8988T (cell line): Measurements from ENCODE around the gene AFG3L2.

ENCODE experiments used
- DNase-seq: peaks from one replicate; pipeline ENCODE4 v3.0.0; 2011

AFG3L2 gene

GRCh38 chr18:12299862-12300261 lies 77.2 kb downstream of the AFG3L2 start:
- DNase-seq: no peak

- no peak for DNase-seq
These were observed 80.6 kb downstream of the AFG3L2 start for GRCh38 chr18:12296457-12296856.

- no peak for DNase-seq
These were observed 81.0 kb downstream of the AFG3L2 start for GRCh38 chr18:12296087-12296403.

DNA sequence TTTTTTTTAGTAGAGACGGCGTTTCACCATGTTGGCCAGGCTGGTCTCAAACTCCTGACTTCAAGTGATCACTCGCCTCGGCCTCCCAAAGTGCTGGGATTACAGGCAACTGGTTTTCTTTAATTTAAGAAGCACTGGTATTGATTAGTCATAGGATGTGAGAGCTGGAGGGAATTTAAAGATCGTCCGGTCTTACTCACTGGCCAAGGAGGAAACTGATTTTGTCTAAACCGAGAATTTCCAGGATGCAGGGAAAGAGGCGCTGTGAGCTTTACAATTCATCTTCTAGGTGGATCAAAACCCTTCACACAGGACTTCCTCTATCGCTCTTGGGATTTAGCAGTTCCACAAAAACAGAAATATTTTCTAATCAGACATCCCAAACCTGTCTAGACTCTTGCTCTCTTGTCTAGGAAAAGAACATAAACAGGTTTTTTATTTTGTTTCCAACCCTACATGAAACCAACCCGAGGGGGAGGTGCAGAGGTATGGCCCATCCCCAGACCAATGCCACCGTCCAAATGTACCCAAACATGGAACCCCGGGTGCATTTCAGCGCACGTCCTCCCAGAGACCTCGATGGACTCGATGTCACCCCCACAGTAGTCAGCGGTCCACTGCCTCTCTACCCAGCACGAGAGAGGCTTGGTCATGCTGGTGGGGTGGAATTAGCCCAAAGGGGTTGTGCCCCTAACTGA lies 81.5 kb downstream of the AFG3L2 start:
- no peak for DNase-seq

- no peak for DNase-seq
These were observed 83.2 kb downstream of the AFG3L2 start for GRCh38 chr18:12293831-12294230.

- no peak for DNase-seq
These were observed 85.3 kb downstream of the AFG3L2 start for GRCh38 chr18:12291690-12292089.

DNA sequence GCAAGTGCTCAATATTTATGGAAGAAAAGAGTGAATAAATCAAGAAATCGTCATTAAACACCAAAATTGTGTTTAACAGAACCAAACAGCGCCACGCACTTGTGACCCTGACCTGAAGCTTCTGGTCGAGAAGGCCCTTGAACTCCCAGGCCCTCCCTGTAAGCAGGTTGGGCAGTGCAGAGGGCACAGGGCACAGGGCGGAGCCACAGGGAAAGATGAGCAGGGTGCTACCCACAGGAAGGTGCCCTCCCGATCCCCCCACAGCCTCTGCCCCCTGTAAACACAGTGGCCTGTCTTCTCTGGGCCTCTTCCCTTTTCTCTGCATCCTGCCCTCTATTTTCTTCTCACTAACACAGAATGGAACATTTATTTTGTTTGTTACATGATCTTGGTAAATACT lies 85.9 kb downstream of the AFG3L2 start:
- no peak for DNase-seq

DNA sequence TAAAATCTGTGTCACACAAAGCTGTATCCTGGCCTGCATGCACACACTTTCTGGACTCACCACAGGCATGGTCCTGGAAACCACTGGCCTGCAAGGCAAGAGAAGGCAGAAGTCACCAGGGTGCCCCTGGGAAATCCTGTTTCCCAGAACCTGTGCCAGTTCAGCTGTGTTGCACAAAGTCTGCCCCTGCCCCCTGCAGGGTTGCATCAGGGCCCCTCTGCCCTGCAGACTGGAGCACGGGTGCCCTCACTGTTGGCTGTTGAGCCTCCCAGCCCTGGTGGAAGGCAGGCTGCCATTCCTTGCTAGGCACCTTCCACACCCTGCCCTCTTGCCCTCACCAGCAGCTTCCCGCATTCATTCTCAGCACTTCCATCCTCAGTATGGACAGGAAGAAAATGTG lies 86.9 kb downstream of the AFG3L2 start:
- DNase-seq: no peak

DNA sequence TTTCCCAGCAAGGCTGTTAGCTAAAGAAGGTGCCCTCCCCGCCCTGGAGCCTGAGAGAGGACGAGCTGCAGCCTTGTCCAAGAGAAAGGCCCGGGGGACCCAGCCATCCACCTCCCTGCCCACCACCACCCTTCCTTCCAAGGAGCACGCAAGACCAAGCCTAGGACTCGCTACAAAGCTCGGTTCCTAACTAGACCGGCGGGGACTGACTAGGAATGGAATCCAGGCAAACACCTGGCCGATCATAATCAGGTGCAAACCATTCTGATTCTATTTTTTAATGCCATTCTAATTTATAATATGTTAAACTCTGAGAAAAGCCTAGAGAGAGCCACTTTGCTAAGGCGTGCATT lies 88.6 kb downstream of the AFG3L2 start:
- no peak for DNase-seq

DNA sequence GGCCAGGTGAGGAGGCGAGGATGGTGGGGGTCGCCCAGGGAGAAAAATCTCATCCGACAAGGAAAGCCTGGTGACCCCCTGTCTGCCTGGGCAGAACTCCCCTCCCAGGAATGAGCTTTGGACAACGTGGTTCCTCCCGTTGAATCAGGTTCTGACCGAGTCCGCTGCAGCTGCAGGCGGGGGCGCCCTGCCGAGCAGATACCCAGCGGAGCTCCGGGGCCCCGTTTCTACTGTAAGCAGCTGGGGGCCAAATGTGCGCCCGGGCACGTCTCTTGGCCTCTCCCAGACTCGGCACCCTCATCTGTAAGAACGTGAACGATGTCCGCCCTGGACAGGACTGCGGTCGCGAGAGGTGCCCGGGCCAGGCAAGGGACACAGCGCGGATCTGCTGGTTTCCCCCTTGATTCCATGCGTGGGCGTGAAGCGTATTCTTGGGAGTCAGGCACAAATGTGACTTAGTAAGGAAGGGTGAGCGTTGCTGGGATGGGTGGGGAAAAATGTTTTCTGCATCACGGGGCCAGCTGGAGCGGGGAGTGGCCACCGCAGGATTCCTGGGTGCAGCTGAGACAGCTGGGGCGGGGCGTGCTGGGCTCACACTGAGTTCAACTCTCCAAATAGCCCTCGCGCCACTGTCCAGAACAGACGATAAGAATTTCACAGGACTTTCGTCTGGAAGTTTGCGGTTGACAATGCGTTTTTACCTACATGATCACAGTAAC lies 89.2 kb downstream of the AFG3L2 start:
- peak; percentile 67 for DNase-seq

DNA sequence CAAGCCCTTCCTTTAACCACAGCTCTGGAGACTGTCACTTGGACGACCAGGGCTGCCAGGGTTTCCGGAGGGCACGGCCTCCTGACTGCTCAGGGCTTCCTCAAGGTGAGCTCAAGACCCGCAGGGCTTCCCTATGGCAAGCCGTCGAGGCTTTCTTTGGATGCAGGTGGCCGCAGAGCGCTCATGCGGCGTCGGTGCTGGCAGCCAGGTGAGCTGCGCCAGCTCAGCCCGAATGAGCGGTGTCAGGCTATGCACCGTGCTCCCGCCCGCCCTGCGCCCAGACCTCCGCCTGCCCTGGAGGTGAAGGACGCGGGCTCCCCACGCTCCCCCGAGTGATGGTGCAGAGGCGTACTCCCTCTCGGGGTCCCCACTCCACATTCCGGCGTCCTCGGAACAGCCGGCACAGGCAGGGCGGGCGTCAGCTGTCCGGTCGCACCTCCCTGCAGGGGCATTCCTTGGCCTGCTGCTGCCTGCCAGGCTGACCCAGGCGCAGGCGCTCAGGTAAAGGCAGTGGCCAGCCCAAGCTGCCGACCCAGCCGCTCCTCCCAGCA lies 89.8 kb downstream of the AFG3L2 start:
- no peak for DNase-seq

- no peak for DNase-seq
These were observed 93.4 kb downstream of the AFG3L2 start for GRCh38 chr18:12283666-12284065.

- peak; percentile 78 for DNase-seq
These were observed 93.8 kb downstream of the AFG3L2 start for GRCh38 chr18:12283256-12283655.

DNA sequence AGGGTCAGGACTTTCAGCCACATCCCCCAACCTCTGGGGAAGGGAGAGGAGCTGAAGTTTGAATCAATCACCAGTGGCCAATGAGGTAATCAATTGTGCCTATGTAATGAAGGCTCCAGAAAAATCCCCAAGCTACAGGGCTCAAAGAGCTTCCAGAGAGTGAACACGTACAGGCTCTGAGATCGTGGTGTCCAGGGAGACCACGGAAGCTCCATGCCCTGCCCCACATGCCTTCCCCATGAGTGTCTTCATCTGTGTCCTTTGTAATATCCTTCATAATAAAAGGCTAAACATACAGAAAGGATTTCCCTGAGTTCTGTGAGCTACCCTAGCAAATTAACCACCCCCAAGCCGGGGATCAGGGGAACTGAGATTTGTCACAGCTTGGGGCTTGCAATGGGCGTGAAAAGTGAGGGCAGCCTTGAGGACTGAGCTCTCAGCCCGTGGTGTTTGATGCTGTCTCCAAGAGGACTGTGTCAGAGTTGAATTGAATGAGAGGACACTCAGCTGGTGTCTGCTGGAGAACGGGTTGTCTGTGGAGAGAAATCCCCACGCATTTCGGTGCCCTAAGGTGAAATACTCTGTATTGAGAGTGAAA lies 94.5 kb downstream of the AFG3L2 start:
- no peak for DNase-seq

GRCh38 chr18:12281861-12282260 lies 95.2 kb downstream of the AFG3L2 start:
- DNase-seq: no peak

GRCh38 chr18:12279781-12280531 lies 97.1 kb downstream of the AFG3L2 start:
- DNase-seq: no peak
